Cardiac septum (tissue), 1 donor: ENCODE results near the gene RTEL1. TPM values are rescaled to one million over a fixed set of nuclear protein-coding genes. Genes with fewer than 3 reads are reported as not detected.

ENCODE experiments used
- DNase-seq: peaks from one replicate; pipeline ENCODE4 v3.0.0-alpha.2; 2020; ENCODE audit warnings: low spot score
- intact Hi-C: fragments of 100-400 bp; cut with DNase I; formaldehyde crosslinking; loops from one replicate; pipeline ENCODE4 v1.14.0; 2022
- total RNA-seq: library from RNA; stranded (reverse); fragmentation: NEBNext Ultra II Directional; extraction: Animal tissue kit (Norgen Biotek cat#: 25700); gene quantifications from one replicate; pipeline ENCODE4 v1.2.1, GENCODE V29; 2021
- donor health status: DM: no; HTN: no; CAD: no.

Gene RTEL1
- total RNA-seq, 1 donor from 2014 or later, result 10.5 TPM

- intact Hi-C loops, result no loop called here
- no peak for DNase-seq
Observed at GRCh38 chr20:63685269-63686026, 27.3 kb downstream of the RTEL1 start.

GRCh38 chr20:63686094-63686491 lies 28.0 kb downstream of the RTEL1 start:
- intact Hi-C loops, result no loop called here
- no peak for DNase-seq

- intact Hi-C loops, result no loop called here
Observed at GRCh38 chr20:63686492-63687321, 28.6 kb downstream of the RTEL1 start.

GRCh38 chr20:63687419-63688178 lies 29.5 kb downstream of the RTEL1 start:
- intact Hi-C loops, result no loop called here
- no peak for DNase-seq

More at GRCh38 chr20:63686492-63687321, 28.6 kb downstream of the RTEL1 start:
- DNase-seq, result peak; percentile 94

- intact Hi-C loops, result no loop called here
- DNase-seq, result no peak
Observed at GRCh38 chr20:63688228-63689045, 30.3 kb downstream of the RTEL1 start.

- intact Hi-C loops, result no loop called here
- DNase-seq, result no peak
Observed at GRCh38 chr20:63689046-63690002, 31.2 kb downstream of the RTEL1 start.

GRCh38 chr20:63690003-63690897 lies 32.1 kb downstream of the RTEL1 start:
- no peak for DNase-seq
- intact Hi-C loops, result no loop called here

GRCh38 chr20:63690898-63691710 lies 33.0 kb downstream of the RTEL1 start:
- intact Hi-C loops, result no loop called here

GRCh38 chr20:63691711-63692435 lies 33.8 kb downstream of the RTEL1 start:
- intact Hi-C loops, result no loop called here
- no peak for DNase-seq

More at GRCh38 chr20:63690898-63691710, 33.0 kb downstream of the RTEL1 start:
- DNase-seq, result no peak

GRCh38 chr20:63692436-63693082 lies 34.4 kb downstream of the RTEL1 start:
- DNase-seq, result no peak
- intact Hi-C loops, result no loop called here

- intact Hi-C loops, result no loop called here
- peak; percentile 65 for DNase-seq
Observed at GRCh38 chr20:63693083-63693732, 35.1 kb downstream of the RTEL1 start.

- no peak for DNase-seq
- intact Hi-C loops, result no loop called here
Observed at GRCh38 chr20:63693733-63694583, 35.8 kb downstream of the RTEL1 start.

GRCh38 chr20:63694584-63695423 lies 36.7 kb downstream of the RTEL1 start:
- no peak for DNase-seq
- intact Hi-C loops, result loop anchor here (5.0 kb wide), 1 partner anchor 42 kb away; the partner anchor contains the start of genes LIME1 and SLC2A4RG
